Liver (tissue), 9 donors: ENCODE measurements around the gene RCOR2. TPM values are rescaled to one million over a fixed set of nuclear protein-coding genes. Genes with fewer than 3 reads are reported as not detected.

ENCODE experiments used
- DNase-seq: peaks from one replicate; pipeline ENCODE4 v3.0.0-alpha.2; 2017; ENCODE audit warnings: low spot score
- H3K27ac ChIP-seq, 2 donors: one replicate each; pipeline ENCODE4 v1.7.0; 2013; ENCODE audit warnings: inconsistent platforms in 2 of 2, low read length in 2 of 2, control low read depth in 1 of 2, low read depth in 1 of 2, mild to moderate bottlenecking in 1 of 2
- H3K27me3 ChIP-seq, 4 donors: one replicate each; pipeline versions ENCODE4 v1.6.1 to v1.7.0; 2013; ENCODE audit warnings: low read length in 3 of 4, inconsistent platforms in 1 of 4, mild to moderate bottlenecking in 1 of 4, moderate library complexity in 1 of 4; ENCODE audit not compliant: control insufficient read depth in 4 of 4, insufficient read depth in 4 of 4
- H3K36me3 ChIP-seq, 4 donors: one replicate each; pipeline versions ENCODE4 v1.6.1 to v1.7.0; 2013; ENCODE audit warnings: low read length in 3 of 4, mild to moderate bottlenecking in 3 of 4, low read depth in 1 of 4, moderate library complexity in 1 of 4; ENCODE audit not compliant: control insufficient read depth in 4 of 4, insufficient read depth in 3 of 4
- H3K4me1 ChIP-seq, 4 donors: one replicate each; pipeline versions ENCODE4 v1.6.1 to v1.7.0; 2013; ENCODE audit warnings: low read length in 3 of 4, mild to moderate bottlenecking in 3 of 4, moderate library complexity in 1 of 4; ENCODE audit not compliant: control insufficient read depth in 4 of 4, insufficient read depth in 4 of 4
- H3K4me3 ChIP-seq, 3 donors: one replicate each; pipeline versions ENCODE4 v1.6.1 to v1.7.0; 2013; ENCODE audit warnings: low read length in 3 of 3, control low read depth in 1 of 3, low read depth in 1 of 3, mild to moderate bottlenecking in 1 of 3
- H3K9ac ChIP-seq, 2 donors: one replicate each; pipeline ENCODE4 v1.7.0; 2013; ENCODE audit warnings: low read length in 2 of 2, mild to moderate bottlenecking in 2 of 2, moderate library complexity in 2 of 2, control low read depth in 1 of 2, low read depth in 1 of 2
- H3K9me3 ChIP-seq, 4 donors: one replicate each; pipeline versions ENCODE4 v1.6.1 to v1.7.0; 2013; ENCODE audit warnings: low read length in 3 of 4; ENCODE audit not compliant: control insufficient read depth in 4 of 4
- ATF3 ChIP-seq: IDR thresholded peaks from 2 replicates; pipeline ENCODE4 v1.6.1; 2016; ENCODE audit warnings: antibody characterized with exemption
- CTCF ChIP-seq: fragments of 150-350 bp; IDR thresholded peaks from 2 replicates; pipeline ENCODE4 v1.5.1; 2017; ENCODE audit warnings: improper control_type of control experiment, low read depth, low read length; ENCODE audit not compliant: missing input control
- EGR1 ChIP-seq, 2 donors: IDR thresholded peaks; 2 replicates each; pipeline ENCODE4 v1.6.1; 2016 to 2018; ENCODE audit warnings: antibody characterized with exemption in 2 of 2, low read depth in 2 of 2
- FOXA1 ChIP-seq: IDR thresholded peaks from 2 replicates; pipeline ENCODE4 v1.6.1; 2016; ENCODE audit warnings: antibody characterized with exemption
- FOXA2 ChIP-seq: IDR thresholded peaks from 2 replicates; pipeline ENCODE4 v1.6.1; 2016; ENCODE audit warnings: antibody characterized with exemption
- GABPA ChIP-seq, 2 donors: IDR thresholded peaks in 1 of 2; conservative IDR thresholded peaks in 1 of 2; 2 replicates each; pipeline ENCODE4 v1.6.1; 2016; ENCODE audit warnings: antibody characterized with exemption in 2 of 2, mild to moderate bottlenecking in 1 of 2, moderate library complexity in 1 of 2
- HNF4A ChIP-seq, 2 donors: conservative IDR thresholded peaks; 2 replicates each; pipeline ENCODE4 v1.6.1; 2016; ENCODE audit warnings: antibody characterized with exemption in 2 of 2, mild to moderate bottlenecking in 2 of 2
- HNF4G ChIP-seq: IDR thresholded peaks from 2 replicates; pipeline ENCODE4 v1.6.1; 2016; ENCODE audit warnings: antibody characterized with exemption
- JUND ChIP-seq, 2 donors: IDR thresholded peaks; 2 replicates each; pipeline ENCODE4 v1.6.1; 2016; ENCODE audit warnings: antibody characterized with exemption in 2 of 2
- MAX ChIP-seq: IDR thresholded peaks from 2 replicates; pipeline ENCODE4 v1.6.1; 2016; ENCODE audit warnings: antibody characterized with exemption
- NR2F2 ChIP-seq: IDR thresholded peaks from 2 replicates; pipeline ENCODE4 v1.6.1; 2016; ENCODE audit warnings: antibody characterized with exemption
- RAD21 ChIP-seq, 2 donors: IDR thresholded peaks; 2 replicates each; pipeline ENCODE4 v1.6.1; 2016; ENCODE audit warnings: antibody characterized with exemption in 2 of 2, mild to moderate bottlenecking in 2 of 2
- REST ChIP-seq: IDR thresholded peaks from 2 replicates; pipeline ENCODE4 v1.6.1; 2016; ENCODE audit warnings: antibody characterized with exemption, mild to moderate bottlenecking
- RXRA ChIP-seq, 2 donors: IDR thresholded peaks; 2 replicates each; pipeline ENCODE4 v1.6.1; 2017 to 2018; ENCODE audit warnings: antibody characterized with exemption in 2 of 2, mild to moderate bottlenecking in 1 of 2
- SP1 ChIP-seq: IDR thresholded peaks from 2 replicates; pipeline ENCODE4 v1.6.1; 2018; ENCODE audit warnings: antibody characterized with exemption, mild to moderate bottlenecking
- TAF1 ChIP-seq: conservative IDR thresholded peaks from 2 replicates; pipeline ENCODE4 v1.6.1; 2016; ENCODE audit warnings: antibody characterized with exemption, mild to moderate bottlenecking
- YY1 ChIP-seq: IDR thresholded peaks from 2 replicates; pipeline ENCODE4 v1.6.1; 2016; ENCODE audit warnings: antibody characterized with exemption, mild to moderate bottlenecking
- ZBTB33 ChIP-seq: IDR thresholded peaks from 2 replicates; pipeline ENCODE4 v1.6.1; 2016; ENCODE audit warnings: antibody characterized with exemption
- WGBS: extraction: QIAGEN DNeasy Blood & Tissue Kit; methylation state at CpG from one replicate; pipeline ENCODE4 v1.1.7; 2013; 5-methylcytosine and 5-hydroxymethylcytosine counted together
- polyA plus RNA-seq, 2 donors: library from polyadenylated mRNA; stranded (reverse) in 1 of 2; unstranded in 1 of 2; fragments of 200-250 nt in 1 of 2; fragments of >200 nt in 1 of 2; fragmentation: Nextera tagmentation in 1 of 2; extraction: Ambion mirVana in 1 of 2; gene quantifications; one replicate each; pipeline versions ENCODE4 v1.2.1 to v1.2.3, GENCODE V29; 2013 to 2015
- total RNA-seq, 2 donors: library from RNA; depleted of rRNA; stranded (reverse); fragments of >200 nt; gene quantifications; one replicate each; pipeline ENCODE4 v1.2.3, GENCODE V29; 2014
- donor health status: healthy.
- donor health status: healthy.
- donor health status: healthy.
- donor health status: healthy.
- donor health status: healthy.

Gene RCOR2
- total and polyA plus RNA-seq, 4 donors, result 0.05 to 0.19 TPM; not detected in 2

- no peak for DNase-seq
- no peaks in the 10 kb centered on the region for H3K9me3 ChIP-seq
- H3K36me3 ChIP-seq, result peaks cover 5 to 19% (median 9%) of the 10 kb centered on the region in 4 donors
- no peaks in the 10 kb centered on the region for H3K27me3 ChIP-seq
- H3K9ac ChIP-seq, result no peak overlapping the region
- no peak for TF ChIP-seq MAX
- TF ChIP-seq EGR1 (IDR thresholded peaks at IDR 0.05; ENCODE audit: low read depth in 2 of 2), result no peak
- TF ChIP-seq HNF4G, result no peak
- TF ChIP-seq FOXA2, result no peak
- no peak for TF ChIP-seq GABPA (IDR thresholded peaks at IDR 0.05 in 1 of 2, conservative IDR thresholded peaks at IDR 0.05 in 1 of 2)
- no peak for TF ChIP-seq FOXA1
- TF ChIP-seq NR2F2, result no peak
- TF ChIP-seq YY1, result no peak
- TF ChIP-seq SP1, result no peak
- TF ChIP-seq TAF1, result no peak
- no peak for TF ChIP-seq RAD21 (IDR thresholded peaks at IDR 0.05)
- no peak for TF ChIP-seq ATF3
- no peak for TF ChIP-seq JUND (IDR thresholded peaks at IDR 0.05)
- H3K4me3 ChIP-seq, result no peak overlapping the region
- H3K27ac ChIP-seq, result no peak overlapping the region
- 98% methylated on average over 4 of the region's 4 CpGs for WGBS
- H3K4me1 ChIP-seq, result peaks cover 0 to 2% (median 0%) of the 10 kb centered on the region in 4 donors
Measured at GRCh38 chr11:63952570-63952969, 35.6 kb upstream of the RCOR2 start.

- TF ChIP-seq HNF4G (no peak), SP1 (no peak), TAF1 (no peak), FOXA2 (no peak), ATF3 (no peak), ZBTB33 (no peak), HNF4A (conservative IDR thresholded peaks at IDR 0.05) (no peak), NR2F2 (no peak), JUND (IDR thresholded peaks at IDR 0.05) (no peak), GABPA (IDR thresholded peaks at IDR 0.05 in 1 of 2, conservative IDR thresholded peaks at IDR 0.05 in 1 of 2) (no peak), YY1 (no peak), REST (no peak), CTCF (no peak), RXRA (IDR thresholded peaks at IDR 0.05) (no peak)
- DNase-seq, result no peak
- Histone ChIP-seq H3K4me1 (peaks cover 0 to 2% (median 0%) of the 10 kb centered on the region in 4 donors), H3K9ac (no peak overlapping the region), H3K27me3 (no peaks in the 10 kb centered on the region), H3K36me3 (peaks cover 4 to 19% (median 8%) of the 10 kb centered on the region in 4 donors), H3K27ac (no peak overlapping the region), H3K9me3 (no peaks in the 10 kb centered on the region), H3K4me3 (no peak overlapping the region)
- WGBS, result 89% methylated on average over 20 of the region's 20 CpGs
Measured at GRCh38 chr11:63951779-63952536, 35.0 kb upstream of the RCOR2 start.
